Calu3 (cell line): ENCODE measurements around the gene C10orf53. TPM values are rescaled to one million over a fixed set of nuclear protein-coding genes. Genes with fewer than 3 reads are reported as not detected.

Source experiments
- BruUV-seq: library from RNA; stranded (reverse); fragments of 400-500 nt; replicated peaks from 2 replicates; lab custom pipeline; 2021; lab: Mats Ljungman, UMichigan
- CTCF ChIA-PET: fragments of 300-600 bp; sonication (Branson Sonifier 250); formaldehyde crosslinking; loops from one replicate; lab custom pipeline; 2022; ENCODE audit warnings: antibody characterized with exemption; lab: Charles Lee
- DNase-seq: peaks from one replicate; pipeline ENCODE4 v3.0.0; 2022
- H3K27ac Mint-ChIP-seq: one replicate; pipeline ENCODE4 v1.8.0; 2022; ENCODE audit warnings: mixed read lengths; ENCODE audit not compliant: unreplicated experiment
- H3K27me3 Mint-ChIP-seq: one replicate; pipeline ENCODE4 v1.8.0; 2022; ENCODE audit warnings: mixed read lengths; ENCODE audit not compliant: unreplicated experiment
- H3K36me3 Mint-ChIP-seq: one replicate; pipeline ENCODE4 v1.8.0; 2022; ENCODE audit warnings: mild to moderate bottlenecking, moderate library complexity, mixed read lengths; ENCODE audit not compliant: insufficient read depth, unreplicated experiment
- H3K4me1 Mint-ChIP-seq: one replicate; pipeline ENCODE4 v1.8.0; 2022; ENCODE audit warnings: mild to moderate bottlenecking, low read depth, mixed read lengths; ENCODE audit not compliant: unreplicated experiment
- H3K4me3 Mint-ChIP-seq: one replicate; pipeline ENCODE4 v1.8.0; 2022; ENCODE audit warnings: mild to moderate bottlenecking, low read depth, moderate library complexity, mixed read lengths; ENCODE audit not compliant: unreplicated experiment
- H3K9me3 Mint-ChIP-seq: one replicate; pipeline ENCODE4 v1.8.0; 2022; ENCODE audit warnings: low read depth, mixed read lengths; ENCODE audit not compliant: unreplicated experiment
- intact Hi-C: fragments of 100-400 bp; cut with micrococcal nuclease; formaldehyde crosslinking; loops from one replicate; pipeline ENCODE4 v1.10.0; 2022; ENCODE audit not compliant: unreplicated experiment
- total RNA-seq: library from RNA; stranded (reverse); gene quantifications from 2 replicates; pipeline ENCODE4 v1.2.3, GENCODE V29; 2022
- TF ChIP-seq, protein P1 (sequence below): fragments of 200-600 bp; IDR thresholded peaks from one replicate; pipeline ENCODE4 v1.8.0; 2022; ENCODE audit warnings: antibody characterized with exemption; ENCODE audit not compliant: unreplicated experiment

Gene C10orf53
- total RNA-seq, 1 experiment from 2014 or later: not detected

DNA sequence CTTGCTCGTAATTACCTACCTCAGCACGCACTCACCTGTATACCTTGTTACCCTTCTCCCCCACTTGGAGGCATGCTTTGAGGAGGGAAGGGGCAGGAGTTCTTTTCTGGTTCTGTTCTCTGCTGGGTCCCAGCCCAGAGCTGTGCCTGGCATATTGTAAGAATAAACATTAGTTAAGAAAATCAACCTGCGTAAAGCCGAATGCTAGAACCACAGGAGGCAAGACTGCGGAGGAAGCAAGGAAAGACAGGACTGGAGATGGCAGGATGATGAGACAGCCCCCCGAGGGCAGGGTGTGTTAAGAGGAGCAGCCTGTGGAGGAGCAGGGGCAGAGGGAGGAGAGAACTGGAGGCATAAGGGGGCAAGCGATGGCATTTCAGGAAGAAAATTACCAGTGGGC lies 9.5 kb downstream of the C10orf53 start:
- Mint-ChIP-seq H3K9me3 (no peaks in the 10 kb centered on the region), H3K27me3 (peaks cover 97% of the 10 kb centered on the region), H3K36me3 (no peaks in the 10 kb centered on the region), H3K4me3 (no peak overlapping the region), H3K27ac (no peak overlapping the region), H3K4me1 (no peaks in the 10 kb centered on the region)
- intact Hi-C loops: no loop called here
- BruUV-seq: no TSS peak
- CTCF ChIA-PET: no interaction called here
- TF ChIP-seq, protein P1, sequence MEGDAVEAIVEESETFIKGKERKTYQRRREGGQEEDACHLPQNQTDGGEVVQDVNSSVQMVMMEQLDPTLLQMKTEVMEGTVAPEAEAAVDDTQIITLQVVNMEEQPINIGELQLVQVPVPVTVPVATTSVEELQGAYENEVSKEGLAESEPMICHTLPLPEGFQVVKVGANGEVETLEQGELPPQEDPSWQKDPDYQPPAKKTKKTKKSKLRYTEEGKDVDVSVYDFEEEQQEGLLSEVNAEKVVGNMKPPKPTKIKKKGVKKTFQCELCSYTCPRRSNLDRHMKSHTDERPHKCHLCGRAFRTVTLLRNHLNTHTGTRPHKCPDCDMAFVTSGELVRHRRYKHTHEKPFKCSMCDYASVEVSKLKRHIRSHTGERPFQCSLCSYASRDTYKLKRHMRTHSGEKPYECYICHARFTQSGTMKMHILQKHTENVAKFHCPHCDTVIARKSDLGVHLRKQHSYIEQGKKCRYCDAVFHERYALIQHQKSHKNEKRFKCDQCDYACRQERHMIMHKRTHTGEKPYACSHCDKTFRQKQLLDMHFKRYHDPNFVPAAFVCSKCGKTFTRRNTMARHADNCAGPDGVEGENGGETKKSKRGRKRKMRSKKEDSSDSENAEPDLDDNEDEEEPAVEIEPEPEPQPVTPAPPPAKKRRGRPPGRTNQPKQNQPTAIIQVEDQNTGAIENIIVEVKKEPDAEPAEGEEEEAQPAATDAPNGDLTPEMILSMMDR: no peak
- no peak for DNase-seq

GRCh38 chr10:49689882-49690510 lies 10.5 kb downstream of the C10orf53 start:
- Mint-ChIP-seq H3K36me3 (no peaks in the 10 kb centered on the region), H3K27me3 (peaks cover 95% of the 10 kb centered on the region), H3K9me3 (no peaks in the 10 kb centered on the region), H3K27ac (no peak overlapping the region), H3K4me3 (no peak overlapping the region), H3K4me1 (no peaks in the 10 kb centered on the region)
- no TSS peak for BruUV-seq
- intact Hi-C loops: no loop called here
- CTCF ChIA-PET: no interaction called here
- DNase-seq: no peak
- TF ChIP-seq, protein P1: no peak

- H3K36me3 Mint-ChIP-seq: no peaks in the 10 kb centered on the region
- H3K4me3 Mint-ChIP-seq: no peak overlapping the region
- no TSS peak for BruUV-seq
- TF ChIP-seq, protein P1: no peak
- no peak for DNase-seq
- no peak overlapping the region for H3K27ac Mint-ChIP-seq
- H3K9me3 Mint-ChIP-seq: no peaks in the 10 kb centered on the region
- H3K4me1 Mint-ChIP-seq: no peaks in the 10 kb centered on the region
- intact Hi-C loops: no loop called here
- CTCF ChIA-PET: no interaction called here
- H3K27me3 Mint-ChIP-seq: peaks cover 90% of the 10 kb centered on the region
Measured at GRCh38 chr10:49690698-49691356, 11.4 kb downstream of the C10orf53 start.

- H3K4me3 Mint-ChIP-seq: no peak overlapping the region
- no peaks in the 10 kb centered on the region for H3K9me3 Mint-ChIP-seq
- no TSS peak for BruUV-seq
- no peaks in the 10 kb centered on the region for H3K4me1 Mint-ChIP-seq
- H3K27me3 Mint-ChIP-seq: peaks cover 90% of the 10 kb centered on the region
- H3K27ac Mint-ChIP-seq: no peak overlapping the region
- no peaks in the 10 kb centered on the region for H3K36me3 Mint-ChIP-seq
- intact Hi-C loops: no loop called here
- DNase-seq: no peak
- CTCF ChIA-PET: no interaction called here
- TF ChIP-seq, protein P1: no peak
Measured at GRCh38 chr10:49691588-49691987, 12.1 kb downstream of the C10orf53 start.
